Measurements from ENCODE around the gene TSHR.
"Not testable (repeated sequence)": the region's sequence is repeated elsewhere in the genome, so short reads cannot be mapped to it uniquely, and the experiment has no call there.

The TSHR gene

DNA sequence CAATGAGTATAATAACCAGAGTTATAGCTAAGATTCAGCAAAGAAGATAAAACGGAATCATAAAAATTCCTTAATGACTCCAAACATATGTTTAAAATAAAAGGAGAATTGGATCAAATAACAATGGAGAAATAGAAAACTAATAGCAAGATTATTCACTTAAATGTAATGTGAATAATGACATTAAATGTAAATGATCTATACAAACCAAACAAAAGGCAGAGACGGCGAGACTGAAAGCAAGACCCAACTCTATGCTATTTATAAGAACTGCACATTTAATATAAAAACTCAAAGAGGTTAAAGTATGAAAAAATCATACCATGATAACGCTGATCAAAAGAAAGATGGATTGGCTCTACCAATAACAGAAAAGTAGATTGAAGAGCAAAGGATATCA lies 3.9 kb upstream of the TSHR start:
- DNase-seq (ENCODE audit: low read depth): no peak

DNA sequence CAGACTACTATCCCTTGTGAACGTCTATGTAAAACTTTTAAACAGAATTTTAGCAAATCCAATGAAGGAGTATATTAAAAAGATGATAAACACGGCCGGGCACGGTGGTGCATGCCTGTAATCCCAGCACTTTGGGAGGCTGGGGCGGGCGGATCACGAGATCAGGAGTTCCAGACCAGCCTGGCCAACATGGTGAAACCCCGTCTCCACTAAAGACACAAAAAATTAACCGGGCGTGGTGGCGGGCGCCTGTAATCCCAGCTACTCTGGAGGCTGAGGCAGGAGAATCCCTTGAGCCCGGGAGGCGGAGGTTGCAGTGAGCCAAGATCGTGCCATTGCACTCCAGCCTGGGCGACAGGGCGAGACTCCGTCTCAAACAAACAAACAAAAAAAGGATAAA lies 2.2 kb upstream of the TSHR start:
- not testable (repeated sequence) for DNase-seq (ENCODE audit: low read depth)

GRCh38 chr14:80954687-80955299 lies 628 bp upstream of the TSHR start:
- peak; percentile 56 for DNase-seq (ENCODE audit: low read depth)

DNA sequence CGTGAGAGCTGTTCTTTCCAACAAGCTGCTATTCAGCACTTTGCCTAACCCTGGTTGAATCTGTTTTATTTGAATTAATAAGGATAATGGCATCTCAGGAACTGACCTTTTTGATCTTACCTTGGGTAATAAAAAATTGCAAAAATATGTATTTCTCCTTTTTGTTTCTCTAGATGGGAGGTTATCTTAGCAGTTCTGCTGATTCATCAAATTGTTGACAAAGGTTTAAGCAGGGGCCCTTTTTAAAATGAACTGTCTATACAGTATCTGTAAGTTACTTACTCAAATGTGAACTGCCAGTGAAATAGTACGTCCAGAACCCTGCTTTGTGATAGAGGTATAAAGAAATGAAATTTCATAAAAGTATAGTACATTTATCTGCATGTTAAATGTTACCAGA lies 681 bp downstream of the TSHR start:
- no peak for DNase-seq (ENCODE audit: low read depth)

GRCh38 chr14:80956922-80957321 lies 1.5 kb downstream of the TSHR start:
- no peak for DNase-seq (ENCODE audit: low read depth)

DNA sequence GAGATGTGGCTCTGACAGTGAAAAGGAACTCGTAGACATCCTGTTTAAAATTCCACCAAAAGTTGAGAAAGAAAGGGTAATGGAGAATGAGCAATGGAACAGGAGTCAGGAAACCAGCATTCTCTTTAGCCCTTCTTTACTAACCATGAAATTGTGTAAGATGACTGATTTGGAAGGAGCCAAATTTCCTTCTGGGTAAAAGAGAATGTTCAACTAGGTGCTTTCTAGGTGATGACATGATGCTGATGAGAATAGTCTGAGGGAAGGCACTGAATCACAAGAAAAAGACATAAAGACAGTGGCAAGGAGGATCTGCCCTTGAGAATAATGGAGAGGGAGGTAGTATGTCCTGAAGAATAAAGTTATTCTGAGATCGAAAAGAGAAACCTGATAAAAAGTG lies 2.2 kb downstream of the TSHR start:
- DNase-seq (ENCODE audit: low read depth): no peak

- no peak for DNase-seq (ENCODE audit: low read depth)
Measured at GRCh38 chr14:80958226-80958625, 2.8 kb downstream of the TSHR start.

DNA sequence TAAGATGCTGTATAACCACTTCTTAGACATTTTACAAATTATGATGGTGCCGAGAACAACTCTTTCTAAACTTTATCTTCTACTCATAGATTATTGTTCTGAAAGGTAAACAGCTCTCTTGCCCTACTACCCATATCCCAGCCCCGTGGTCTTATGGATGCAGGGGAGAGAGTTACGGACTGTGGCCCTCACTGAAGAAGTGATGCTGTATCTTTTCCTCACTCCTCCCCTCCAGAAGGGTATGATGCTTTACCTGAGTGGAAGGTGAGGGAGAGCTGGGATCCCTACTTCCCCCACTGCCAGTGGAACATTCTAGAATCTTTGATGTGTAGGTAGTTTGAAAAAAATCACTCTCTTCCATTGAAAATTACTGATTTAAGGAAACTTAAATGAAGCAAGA lies 3.5 kb downstream of the TSHR start:
- DNase-seq (ENCODE audit: low read depth): no peak

GRCh38 chr14:80959496-80959895 lies 4.1 kb downstream of the TSHR start:
- peak; percentile 36 for DNase-seq (ENCODE audit: low read depth)

DNA sequence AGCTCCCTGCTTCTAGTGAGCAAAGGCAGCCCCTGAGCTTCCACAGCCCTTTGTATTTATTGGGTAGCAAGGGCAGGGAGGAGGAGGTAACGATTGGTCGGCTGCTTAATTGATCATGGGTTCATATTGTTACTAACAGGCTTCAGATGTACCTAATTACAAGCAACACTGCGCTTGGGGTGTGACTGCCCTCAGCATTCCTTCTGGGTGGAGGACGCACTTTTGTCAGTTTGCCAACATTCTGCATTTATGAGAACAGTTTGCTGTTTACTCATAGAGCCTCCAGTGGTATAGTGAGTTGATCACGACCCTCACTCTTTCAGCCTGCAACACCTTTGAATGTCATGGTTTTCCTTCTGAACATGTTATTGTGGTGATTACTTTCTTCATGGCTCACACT lies 9.6 kb downstream of the TSHR start:
- DNase-seq (ENCODE audit: low read depth): no peak

DNA sequence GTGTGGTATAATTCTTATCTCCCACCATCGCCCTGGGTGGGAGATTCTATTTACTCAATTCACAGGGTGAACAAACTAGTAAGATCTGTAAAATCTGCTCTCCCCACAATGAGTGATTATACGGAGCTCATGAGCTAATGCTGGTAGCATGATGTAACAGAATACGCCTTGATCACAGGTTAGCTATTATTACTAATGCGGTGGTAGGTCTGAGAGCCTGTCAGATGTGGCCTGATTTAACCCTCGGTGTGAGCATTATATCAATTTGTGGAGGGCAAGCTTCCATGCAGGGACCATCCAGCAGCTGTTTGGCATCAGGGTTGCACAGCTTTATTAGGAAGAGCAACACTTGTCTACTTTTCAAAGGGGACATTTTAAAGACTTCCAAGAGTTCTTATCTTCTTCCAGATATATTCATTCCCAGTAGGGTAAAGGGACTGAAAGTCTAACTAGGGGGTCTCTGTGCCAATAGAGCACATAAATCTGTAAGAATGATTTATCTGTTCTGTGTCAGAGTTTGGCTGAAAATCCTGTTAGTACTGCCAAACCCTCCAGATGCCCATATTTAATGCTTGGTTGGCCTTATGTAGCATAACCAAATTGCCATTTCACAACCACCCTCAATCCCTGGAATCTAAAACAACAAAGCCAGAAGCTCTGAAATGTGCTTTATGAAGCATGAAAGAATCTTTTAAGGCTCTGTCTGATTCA lies 18.7 kb downstream of the TSHR start:
- DNase-seq (ENCODE audit: low read depth): no peak

- no peak for DNase-seq (ENCODE audit: low read depth)
Measured at GRCh38 chr14:80974679-80975078, 19.3 kb downstream of the TSHR start.

DNA sequence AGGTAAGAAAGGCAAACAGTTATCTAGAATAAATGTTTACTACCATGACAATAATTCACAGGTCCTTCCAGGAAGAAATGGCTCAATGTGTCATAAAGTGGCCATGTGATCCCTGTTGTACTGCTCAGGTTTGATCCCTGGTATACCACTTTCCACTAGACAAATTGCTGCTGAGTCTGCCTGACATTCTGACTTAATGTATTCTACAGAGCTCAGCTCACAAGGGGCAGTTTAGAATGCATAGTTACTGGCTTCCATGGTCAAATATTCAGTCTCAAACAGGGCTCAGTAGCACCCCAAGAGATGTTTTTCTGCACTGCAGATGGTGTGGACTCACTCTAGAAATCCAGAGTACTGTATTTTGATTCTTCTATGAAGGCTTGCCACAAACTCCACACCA lies 21.8 kb downstream of the TSHR start:
- DNase-seq (ENCODE audit: low read depth): no peak

GRCh38 chr14:80978403-80978802 lies 23.0 kb downstream of the TSHR start:
- DNase-seq (ENCODE audit: low read depth): no peak

GRCh38 chr14:80979951-80980350 lies 24.5 kb downstream of the TSHR start:
- no peak for DNase-seq (ENCODE audit: low read depth)

DNA sequence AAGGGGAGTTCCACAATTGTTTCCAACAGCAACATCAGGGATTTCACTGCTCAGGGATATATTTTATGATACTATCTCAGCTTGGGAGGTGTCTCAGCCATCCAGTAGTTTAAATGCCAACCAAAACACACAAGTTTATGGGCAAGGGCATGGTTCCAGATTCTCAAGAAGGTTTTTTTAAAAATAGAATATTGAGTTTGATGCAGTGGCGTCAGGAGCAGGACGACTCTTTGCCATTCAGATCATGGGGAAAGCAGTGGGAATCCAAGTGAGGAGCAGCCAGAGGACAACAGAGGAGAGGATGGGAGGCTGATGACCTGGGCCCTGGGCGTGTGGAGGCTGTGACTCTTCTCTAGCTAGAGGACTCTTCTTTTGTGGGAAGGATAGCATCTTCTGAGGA lies 25.7 kb downstream of the TSHR start:
- DNase-seq (ENCODE audit: low read depth): no peak

DNA sequence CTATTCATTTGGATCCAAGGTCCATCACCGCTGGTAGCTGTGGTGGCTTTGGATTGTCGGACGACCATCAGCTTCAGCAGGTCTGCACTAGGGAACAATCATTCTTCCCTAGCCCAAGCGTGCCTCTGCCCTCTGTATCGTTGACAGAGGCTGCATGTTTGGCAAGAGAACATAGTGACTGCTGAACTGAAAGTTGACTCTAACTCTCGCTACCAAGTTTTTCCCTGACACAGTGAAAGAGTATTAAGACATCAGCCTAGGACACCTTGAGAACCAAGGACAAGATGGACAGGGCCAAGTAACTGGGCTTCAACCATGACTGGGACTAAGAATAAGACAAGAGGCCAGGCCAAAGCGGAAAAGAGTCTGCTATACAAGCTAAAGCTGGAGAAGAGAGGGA lies 26.3 kb downstream of the TSHR start:
- no peak for DNase-seq (ENCODE audit: low read depth)

- DNase-seq (ENCODE audit: low read depth): no peak
Measured at GRCh38 chr14:80982711-80983110, 27.3 kb downstream of the TSHR start.

GRCh38 chr14:80987235-80988032 lies 32.0 kb downstream of the TSHR start:
- peak; percentile 47 for DNase-seq (ENCODE audit: low read depth)

DNA sequence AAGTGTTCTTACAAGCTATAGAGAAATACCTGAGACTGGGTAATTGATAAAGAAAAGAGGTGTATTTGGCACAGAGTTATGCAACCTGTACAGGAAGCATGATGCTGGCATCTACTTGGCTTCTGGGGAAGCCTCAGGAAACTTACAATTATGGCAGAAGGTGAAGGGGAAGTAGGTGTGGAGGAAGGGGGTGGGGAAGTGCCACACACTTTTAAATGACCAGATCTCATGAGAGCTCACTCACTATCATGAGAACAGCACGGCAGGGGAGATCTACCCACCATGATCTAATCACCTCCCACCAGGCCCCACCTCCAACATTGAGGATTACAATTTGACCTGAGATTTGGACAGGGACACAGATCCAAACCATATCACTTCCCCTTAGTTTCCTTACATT lies 32.8 kb downstream of the TSHR start:
- no peak for DNase-seq (ENCODE audit: low read depth)

GRCh38 chr14:80988735-80989429 lies 33.5 kb downstream of the TSHR start:
- DNase-seq (ENCODE audit: low read depth): no peak

DNA sequence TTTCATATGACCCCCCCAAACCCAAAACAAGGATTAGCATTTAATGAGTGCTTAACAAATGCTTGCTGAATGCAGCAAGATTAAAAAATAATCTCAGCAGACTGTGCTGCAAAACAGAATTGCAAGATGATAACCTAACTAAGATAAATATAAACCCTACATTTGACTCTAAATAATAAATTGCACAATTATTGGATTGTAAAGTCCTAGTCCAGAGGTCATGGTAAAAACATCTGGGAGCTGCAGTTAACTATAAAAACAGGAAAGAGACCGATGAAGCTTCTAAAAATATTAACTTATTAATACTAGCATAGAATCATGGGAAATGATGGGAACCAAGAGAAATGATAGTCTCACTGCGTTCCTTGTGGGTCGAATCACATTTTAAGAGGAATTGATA lies 37.2 kb downstream of the TSHR start:
- DNase-seq (ENCODE audit: low read depth): no peak
